ENCODE measurements around the gene KMT2E.

DNA sequence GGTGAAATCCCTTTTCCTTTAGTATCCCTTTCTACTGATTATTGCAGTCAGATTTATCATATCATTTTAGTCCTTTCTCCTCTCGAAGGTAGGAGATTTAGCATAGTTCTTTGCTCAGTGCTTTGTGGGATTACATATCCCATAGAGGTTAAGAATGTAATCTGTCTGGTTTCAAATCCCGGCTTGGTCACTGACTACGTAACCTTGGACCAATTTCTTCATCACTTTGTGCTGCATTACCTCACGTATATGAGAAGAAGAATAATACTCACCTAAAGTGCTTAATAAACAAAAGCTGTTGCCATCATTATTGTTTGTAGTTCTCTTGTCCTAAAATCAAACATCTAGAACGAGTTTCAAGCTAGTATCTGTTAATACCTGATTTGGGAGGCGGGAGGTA, 74.0 kb downstream of the KMT2E start:
- TF ChIP-seq, protein P1, sequence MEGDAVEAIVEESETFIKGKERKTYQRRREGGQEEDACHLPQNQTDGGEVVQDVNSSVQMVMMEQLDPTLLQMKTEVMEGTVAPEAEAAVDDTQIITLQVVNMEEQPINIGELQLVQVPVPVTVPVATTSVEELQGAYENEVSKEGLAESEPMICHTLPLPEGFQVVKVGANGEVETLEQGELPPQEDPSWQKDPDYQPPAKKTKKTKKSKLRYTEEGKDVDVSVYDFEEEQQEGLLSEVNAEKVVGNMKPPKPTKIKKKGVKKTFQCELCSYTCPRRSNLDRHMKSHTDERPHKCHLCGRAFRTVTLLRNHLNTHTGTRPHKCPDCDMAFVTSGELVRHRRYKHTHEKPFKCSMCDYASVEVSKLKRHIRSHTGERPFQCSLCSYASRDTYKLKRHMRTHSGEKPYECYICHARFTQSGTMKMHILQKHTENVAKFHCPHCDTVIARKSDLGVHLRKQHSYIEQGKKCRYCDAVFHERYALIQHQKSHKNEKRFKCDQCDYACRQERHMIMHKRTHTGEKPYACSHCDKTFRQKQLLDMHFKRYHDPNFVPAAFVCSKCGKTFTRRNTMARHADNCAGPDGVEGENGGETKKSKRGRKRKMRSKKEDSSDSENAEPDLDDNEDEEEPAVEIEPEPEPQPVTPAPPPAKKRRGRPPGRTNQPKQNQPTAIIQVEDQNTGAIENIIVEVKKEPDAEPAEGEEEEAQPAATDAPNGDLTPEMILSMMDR (IDR thresholded peaks at IDR 0.05): no peak
- TF ChIP-seq POLR2A (IDR thresholded peaks at IDR 0.05): no peak
